ENCODE data around the gene ADGRG7. TPM values are rescaled to one million over a fixed set of nuclear protein-coding genes. Genes with fewer than 3 reads are reported as not detected.

The ADGRG7 gene
- total and polyA plus RNA-seq, 2 of the 13 experiments (the other 11 are each of a cell fraction or from before 2014, with no cell fraction given): not detected

- TF ChIP-seq BRCA1 (CRISPR knock-in tag; IDR thresholded peaks at IDR 0.05) (no peak), ZNF12 (CRISPR knock-in tag; IDR thresholded peaks at IDR 0.05) (no peak), SALL2 (CRISPR knock-in tag; IDR thresholded peaks at IDR 0.05) (peak; percentile 81), ATRX (CRISPR knock-in tag; IDR thresholded peaks at IDR 0.05; ENCODE audit: borderline replicate concordance) (no peak), ZNF563 (CRISPR knock-in tag; IDR thresholded peaks at IDR 0.05) (peak; percentile 89), ZBTB26 (CRISPR knock-in tag; IDR thresholded peaks at IDR 0.05; ENCODE audit: borderline replicate concordance) (no peak), KLF16 (CRISPR knock-in tag; IDR thresholded peaks at IDR 0.05) (peak in 1 of 2 experiments; percentile 86; a peak in 2 of 4 replicates), SMAD9 (CRISPR knock-in tag; IDR thresholded peaks at IDR 0.05) (no peak), ARNTL (CRISPR knock-in tag; IDR thresholded peaks at IDR 0.05) (peak; percentile 53; the same call in 1 of the 2 replicates), HNF1B (CRISPR knock-in tag; IDR thresholded peaks at IDR 0.05) (peak; percentile 82), ASH2L (IDR thresholded peaks at IDR 0.05; ENCODE audit: insufficient read length, low read depth, low read length) (no peak), HHEX (CRISPR knock-in tag; IDR thresholded peaks at IDR 0.05) (no peak), ZNF605 (CRISPR knock-in tag; IDR thresholded peaks at IDR 0.05) (peak; percentile 39), ZGPAT (CRISPR knock-in tag; IDR thresholded peaks at IDR 0.05) (peak; percentile 87), HDAC1 (CRISPR knock-in tag; IDR thresholded peaks at IDR 0.05) (peak; percentile 77), ZNF225 (CRISPR knock-in tag; IDR thresholded peaks at IDR 0.05) (peak; percentile 66; the same call in 1 of the 2 replicates), ZNF101 (CRISPR knock-in tag; IDR thresholded peaks at IDR 0.05; ENCODE audit: borderline replicate concordance, low read depth) (no peak), ZNF589 (CRISPR knock-in tag; conservative IDR thresholded peaks at IDR 0.05) (peak; percentile 71; the same call in 1 of the 2 replicates), ZSCAN25 (CRISPR knock-in tag; IDR thresholded peaks at IDR 0.05) (0 out of 2 replicates have a peak, but pooled peaks have one; percentile 23), PBX3 (CRISPR knock-in tag; IDR thresholded peaks at IDR 0.05; ENCODE audit: borderline replicate concordance) (no peak), ZNF484 (CRISPR knock-in tag; IDR thresholded peaks at IDR 0.05; ENCODE audit: borderline replicate concordance, low read depth) (no peak), NCOR1 (IDR thresholded peaks at IDR 0.05; ENCODE audit: borderline replicate concordance, low read length) (no peak; the same call in 1 of the 2 replicates), RELA (CRISPR knock-in tag; IDR thresholded peaks at IDR 0.05) (no peak)
These were observed 99.8 kb downstream of the ADGRG7 start, which contains the start of gene TFG (continued) for GRCh38 chr3:100708989-100709841.
